Neural crest cell (in vitro differentiated cells): Measurements from ENCODE around the gene IP6K3. TPM values are rescaled to one million over a fixed set of nuclear protein-coding genes. Genes with fewer than 3 reads are reported as not detected.

ENCODE experiments used
- DNase-seq: peaks from one replicate; pipeline ENCODE4 v3.0.0; 2021; ENCODE audit warnings: low read depth, mixed read lengths, low spot score
- H3K27ac Mint-ChIP-seq: one replicate; pipeline ENCODE4 v1.8.0; 2021; ENCODE audit warnings: mild to moderate bottlenecking, mixed read lengths; ENCODE audit not compliant: unreplicated experiment
- H3K27me3 Mint-ChIP-seq: 2 replicates; pipeline ENCODE4 v1.8.0; 2021; ENCODE audit warnings: low read depth, mild to moderate bottlenecking, mixed read lengths
- H3K36me3 Mint-ChIP-seq: 2 replicates; pipeline ENCODE4 v1.8.0; 2021; ENCODE audit warnings: low read depth, mild to moderate bottlenecking, mixed read lengths
- H3K4me1 Mint-ChIP-seq: 2 replicates; pipeline ENCODE4 v1.8.0; 2021; ENCODE audit warnings: mixed read lengths
- H3K4me3 Mint-ChIP-seq: one replicate; pipeline ENCODE4 v1.8.0; 2021; ENCODE audit warnings: mild to moderate bottlenecking, mixed read lengths
- H3K9me3 Mint-ChIP-seq: 2 replicates; pipeline ENCODE4 v1.8.0; 2021; ENCODE audit warnings: mixed read lengths
- CTCF ChIP-seq: fragments of 200-600 bp; sonication (generic); conservative IDR thresholded peaks from 2 replicates; pipeline ENCODE4 v1.5.0; 2021; ENCODE audit warnings: antibody characterized with exemption, mild to moderate bottlenecking
- total RNA-seq: library from RNA; stranded (reverse); gene quantifications from 2 replicates; pipeline ENCODE4 v1.2.1, GENCODE V29; 2021

The IP6K3 gene
- total RNA-seq, 1 donor from 2014 or later: 0.72 TPM

- no peak overlapping the region for H3K27ac Mint-ChIP-seq
- peaks cover 36% of the 10 kb centered on the region for H3K4me1 Mint-ChIP-seq
- H3K27me3 Mint-ChIP-seq: no peaks in the 10 kb centered on the region
- H3K9me3 Mint-ChIP-seq: no peaks in the 10 kb centered on the region
- H3K36me3 Mint-ChIP-seq: no peaks in the 10 kb centered on the region
- H3K4me3 Mint-ChIP-seq: no peak overlapping the region
- no peak for DNase-seq
- TF ChIP-seq CTCF: no peak
These were observed 587 bp downstream of the IP6K3 start for GRCh38 chr6:33746036-33746600.

DNA sequence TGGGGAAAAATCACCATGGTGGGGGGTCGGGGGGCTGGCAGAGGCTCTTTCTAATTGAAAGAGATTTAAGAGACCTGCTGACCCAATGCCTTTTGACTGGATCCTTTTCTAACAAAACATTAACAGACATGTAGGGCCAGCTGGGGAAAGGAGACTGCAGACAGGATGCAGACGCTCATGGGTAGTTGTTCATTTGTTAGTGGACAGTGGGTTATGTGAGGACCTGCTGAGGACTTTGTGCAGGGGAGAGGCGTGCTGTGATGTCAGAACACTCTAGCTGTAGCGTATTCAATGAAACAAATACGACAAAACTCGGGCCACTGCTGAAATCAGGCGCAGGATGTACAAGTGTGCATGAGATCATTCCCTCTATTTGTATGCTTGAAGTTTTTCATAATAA lies 1.2 kb downstream of the IP6K3 start:
- H3K4me3 Mint-ChIP-seq: peak overlapping the region; percentile 48

GRCh38 chr6:33744895-33745546 lies 1.7 kb downstream of the IP6K3 start:
- no peaks in the 10 kb centered on the region for H3K9me3 Mint-ChIP-seq
- peak overlapping the region; percentile 17 for H3K4me3 Mint-ChIP-seq
- peaks cover 36% of the 10 kb centered on the region for H3K4me1 Mint-ChIP-seq
- no peak for TF ChIP-seq CTCF
- no peak for DNase-seq
- H3K27ac Mint-ChIP-seq: peak overlapping the region; percentile 69
- no peaks in the 10 kb centered on the region for H3K27me3 Mint-ChIP-seq
- H3K36me3 Mint-ChIP-seq: no peaks in the 10 kb centered on the region

More for the DNA sequence above, 1.2 kb downstream of the IP6K3 start:
- DNase-seq: no peak
- Mint-ChIP-seq H3K9me3 (no peaks in the 10 kb centered on the region), H3K36me3 (no peaks in the 10 kb centered on the region), H3K27ac (peak overlapping the region; percentile 65), H3K27me3 (no peaks in the 10 kb centered on the region), H3K4me1 (peaks cover 36% of the 10 kb centered on the region)
- TF ChIP-seq CTCF: no peak

DNA sequence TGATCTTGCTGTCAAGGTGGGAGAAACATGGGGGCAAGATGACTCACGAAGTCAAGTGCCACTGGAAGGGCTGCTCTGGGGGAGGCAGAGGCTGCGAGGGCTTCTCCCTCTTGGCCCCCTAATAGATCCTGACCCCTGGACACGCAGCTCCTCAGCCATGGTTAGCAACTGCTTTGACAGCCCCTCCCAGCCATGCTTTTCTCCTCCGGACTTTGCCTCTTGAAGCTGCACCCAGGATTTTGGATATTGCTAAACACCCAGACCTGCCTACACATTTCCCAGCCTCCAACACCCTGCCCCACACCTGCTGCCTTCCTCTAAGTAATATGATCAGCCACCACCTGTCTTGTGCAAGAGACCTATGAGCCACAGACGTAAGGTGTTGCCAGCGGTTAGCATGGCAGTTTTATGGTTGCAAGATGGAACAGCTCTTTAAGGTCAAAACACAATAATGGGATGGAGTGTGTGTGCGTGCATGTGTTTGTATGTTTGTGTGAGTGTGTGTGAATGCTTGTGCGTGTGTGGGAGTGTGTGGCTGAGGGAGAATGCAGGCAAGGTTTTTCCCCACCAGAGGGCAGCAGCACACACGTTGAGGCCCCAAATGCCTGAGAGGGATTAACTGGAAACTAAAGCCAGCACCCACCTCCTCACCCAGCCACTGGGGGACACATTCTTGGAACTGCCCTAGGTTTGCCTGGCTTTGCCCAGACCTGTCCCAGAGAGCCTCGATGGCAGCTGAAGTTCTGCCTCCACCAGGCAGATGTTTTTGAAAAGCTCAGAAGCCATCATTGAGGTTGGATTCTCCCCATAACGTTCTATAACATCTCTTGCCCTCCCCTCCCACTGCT lies 2.5 kb downstream of the IP6K3 start:
- no peaks in the 10 kb centered on the region for H3K36me3 Mint-ChIP-seq
- peak; percentile 90 for TF ChIP-seq CTCF
- peak overlapping the region; percentile 27 for H3K4me3 Mint-ChIP-seq
- H3K4me1 Mint-ChIP-seq: peaks cover 35% of the 10 kb centered on the region
- H3K27me3 Mint-ChIP-seq: no peaks in the 10 kb centered on the region
- H3K9me3 Mint-ChIP-seq: no peaks in the 10 kb centered on the region
- peak; percentile 79 for DNase-seq
- no peak overlapping the region for H3K27ac Mint-ChIP-seq

DNA sequence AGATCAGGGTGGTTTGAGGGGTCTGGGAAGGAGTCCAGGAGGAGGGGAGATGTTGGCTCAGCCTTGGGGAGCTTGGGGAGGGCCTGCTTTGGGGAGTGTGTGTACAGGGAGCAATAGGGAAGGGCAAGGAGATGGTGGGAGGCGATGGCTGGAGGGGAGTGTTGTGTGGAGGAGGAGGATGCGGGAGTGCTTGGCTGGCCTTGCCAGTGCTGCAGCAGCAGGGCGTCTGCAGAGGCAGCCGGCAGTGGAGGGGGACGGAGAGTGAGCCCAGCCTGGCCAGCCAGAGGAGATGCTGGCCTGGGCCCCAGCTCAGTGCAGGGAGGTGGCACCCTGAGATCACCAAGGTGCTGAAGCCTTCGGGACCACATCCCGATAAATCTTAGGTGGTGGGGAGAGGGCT lies 3.9 kb downstream of the IP6K3 start:
- H3K27ac Mint-ChIP-seq: no peak overlapping the region
- peaks cover 32% of the 10 kb centered on the region for H3K4me1 Mint-ChIP-seq
- no peaks in the 10 kb centered on the region for H3K9me3 Mint-ChIP-seq
- H3K36me3 Mint-ChIP-seq: no peaks in the 10 kb centered on the region
- TF ChIP-seq CTCF: no peak
- H3K4me3 Mint-ChIP-seq: no peak overlapping the region
- DNase-seq: no peak
- H3K27me3 Mint-ChIP-seq: no peaks in the 10 kb centered on the region
